ENCODE data around the gene YPEL4.
"Not testable (repeated sequence)": the region's sequence is repeated elsewhere in the genome, so short reads cannot be mapped to it uniquely, and the experiment has no call there.

The YPEL4 gene

DNA sequence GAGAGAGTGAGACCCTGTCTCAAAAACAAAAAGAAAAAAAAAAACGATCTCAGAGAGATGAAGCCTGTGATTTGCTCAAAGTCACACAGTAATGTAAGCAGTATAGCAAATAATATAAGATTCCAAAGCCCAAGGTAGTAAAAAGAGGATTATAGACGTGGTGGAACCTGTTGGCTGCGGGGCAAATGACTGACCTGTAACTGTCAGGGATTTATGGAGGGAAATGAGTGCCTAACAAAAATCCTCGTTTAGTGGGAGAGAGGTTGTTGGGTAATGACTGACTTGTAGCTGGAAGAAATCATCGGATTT is 7.1 kb upstream of the YPEL4 start:
- H2AK5ac ChIP-seq (ENCODE audit: low read length, severe bottlenecking): no peak overlapping the region
- H2BK15ac ChIP-seq (ENCODE audit: low read depth, poor library complexity, severe bottlenecking): no peak overlapping the region
- H3K79me1 ChIP-seq (replicated peaks; ENCODE audit: low read length, poor library complexity, severe bottlenecking): peaks cover 23% of the 10 kb centered on the region
- peak overlapping the region; percentile 85 for H3K27ac ChIP-seq (ENCODE audit: low read length, poor library complexity, severe bottlenecking)
- H3K4me1 ChIP-seq (ENCODE audit: control insufficient read depth, insufficient read depth, low read depth, low read length): peaks cover 3% of the 10 kb centered on the region
- 32% methylated on average over 4 of the region's 5 CpGs for WGBS
- no peak overlapping the region for H3K18ac ChIP-seq (ENCODE audit: low read depth in 1 of 2, low read length in 2 of 2)
- H4K91ac ChIP-seq (ENCODE audit: low read length): no peak overlapping the region
- no peaks in the 10 kb centered on the region for H3K27me3 ChIP-seq (ENCODE audit: control insufficient read depth in 1 of 2, insufficient read depth in 1 of 2, low read length in 2 of 2)
- peak overlapping the region; percentile 89 for H3K9ac ChIP-seq (ENCODE audit: low read length)
- no peak overlapping the region for H2BK120ac ChIP-seq (ENCODE audit: low read depth, low read length)
- peak overlapping the region in 1 of 2 experiments; percentile 91 for H3K4me3 ChIP-seq (ENCODE audit: insufficient read depth in 1 of 2, low read depth in 1 of 2, low read length in 2 of 2)
- H3K14ac ChIP-seq (ENCODE audit: low read length in 2 of 2): no peak overlapping the region
- H3K36me3 ChIP-seq (ENCODE audit: control insufficient read depth in 1 of 2, insufficient read depth in 2 of 2, low read depth in 1 of 2, low read length in 2 of 2): peaks cover 23 to 27% of the 10 kb centered on the region in 2 experiments
- H2AFZ ChIP-seq (ENCODE audit: low read depth, low read length): no peak overlapping the region
- H2BK5ac ChIP-seq (ENCODE audit: low read depth, low read length, poor library complexity, severe bottlenecking): no peak overlapping the region
- no peak overlapping the region for H3K4ac ChIP-seq (ENCODE audit: low read depth in 1 of 2, low read length in 2 of 2)
- H3K23ac ChIP-seq (ENCODE audit: low read length in 2 of 2): no peak overlapping the region
- H3K4me2 ChIP-seq (ENCODE audit: low read length, poor library complexity, severe bottlenecking): peak overlapping the region; percentile 62
- H4K8ac ChIP-seq (ENCODE audit: low read length): no peak overlapping the region
- no peak for DNase-seq
- H3K9me3 ChIP-seq (ENCODE audit: control insufficient read depth, low read length): no peaks in the 10 kb centered on the region
- H2BK12ac ChIP-seq (ENCODE audit: low read length in 2 of 2): no peak overlapping the region

DNA sequence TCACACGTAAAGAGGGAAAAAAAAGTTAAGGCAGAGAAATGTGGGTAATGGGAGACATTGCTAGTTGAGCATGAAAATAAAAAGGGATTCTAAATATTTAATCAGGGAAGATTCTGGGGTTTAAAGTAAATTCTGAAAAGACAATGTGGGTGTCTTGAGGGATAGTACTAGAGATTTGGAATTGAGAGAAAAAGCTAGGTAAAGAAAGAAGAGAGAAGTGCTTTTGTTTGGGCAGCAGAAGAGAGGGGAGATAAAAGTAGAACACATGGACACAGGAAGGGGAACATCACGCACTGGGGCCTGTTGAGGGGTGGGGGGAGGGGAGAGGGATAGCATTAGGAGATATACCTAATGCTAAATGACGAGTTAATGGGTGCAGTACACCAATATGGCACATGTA is 3.5 kb upstream of the YPEL4 start:
- Histone ChIP-seq H3K27ac (ENCODE audit: low read length, poor library complexity, severe bottlenecking) (no peak overlapping the region), H3K27me3 (ENCODE audit: control insufficient read depth in 1 of 2, insufficient read depth in 1 of 2, low read length in 2 of 2) (peaks cover 0 to 7% of the 10 kb centered on the region in 2 experiments), H3K4ac (ENCODE audit: low read depth in 1 of 2, low read length in 2 of 2) (no peak overlapping the region), H3K79me1 (replicated peaks; ENCODE audit: low read length, poor library complexity, severe bottlenecking) (peaks cover 2% of the 10 kb centered on the region), H2BK15ac (ENCODE audit: low read depth, poor library complexity, severe bottlenecking) (no peak overlapping the region), H4K91ac (ENCODE audit: low read length) (no peak overlapping the region), H4K8ac (ENCODE audit: low read length) (no peak overlapping the region), H3K4me1 (ENCODE audit: control insufficient read depth, insufficient read depth, low read depth, low read length) (peaks cover 15% of the 10 kb centered on the region), H3K4me2 (ENCODE audit: low read length, poor library complexity, severe bottlenecking) (no peak overlapping the region), H2AFZ (ENCODE audit: low read depth, low read length) (no peak overlapping the region), H3K9ac (ENCODE audit: low read length) (peak overlapping the region; percentile 80), H2AK5ac (ENCODE audit: low read length, severe bottlenecking) (no peak overlapping the region), H3K9me3 (ENCODE audit: control insufficient read depth, low read length) (no peaks in the 10 kb centered on the region), H3K23ac (ENCODE audit: low read length in 2 of 2) (no peak overlapping the region), H3K36me3 (ENCODE audit: control insufficient read depth in 1 of 2, insufficient read depth in 2 of 2, low read depth in 1 of 2, low read length in 2 of 2) (no peaks in the 10 kb centered on the region), H3K4me3 (ENCODE audit: insufficient read depth in 1 of 2, low read depth in 1 of 2, low read length in 2 of 2) (peak overlapping the region in 1 of 2 experiments; percentile 47), H3K14ac (ENCODE audit: low read length in 2 of 2) (no peak overlapping the region), H2BK120ac (ENCODE audit: low read depth, low read length) (no peak overlapping the region), H3K18ac (ENCODE audit: low read depth in 1 of 2, low read length in 2 of 2) (no peak overlapping the region), H2BK5ac (ENCODE audit: low read depth, low read length, poor library complexity, severe bottlenecking) (no peak overlapping the region), H2BK12ac (ENCODE audit: low read length in 2 of 2) (no peak overlapping the region)
- no peak for DNase-seq
- 33% methylated on average over 2 of the region's 3 CpGs for WGBS

DNA sequence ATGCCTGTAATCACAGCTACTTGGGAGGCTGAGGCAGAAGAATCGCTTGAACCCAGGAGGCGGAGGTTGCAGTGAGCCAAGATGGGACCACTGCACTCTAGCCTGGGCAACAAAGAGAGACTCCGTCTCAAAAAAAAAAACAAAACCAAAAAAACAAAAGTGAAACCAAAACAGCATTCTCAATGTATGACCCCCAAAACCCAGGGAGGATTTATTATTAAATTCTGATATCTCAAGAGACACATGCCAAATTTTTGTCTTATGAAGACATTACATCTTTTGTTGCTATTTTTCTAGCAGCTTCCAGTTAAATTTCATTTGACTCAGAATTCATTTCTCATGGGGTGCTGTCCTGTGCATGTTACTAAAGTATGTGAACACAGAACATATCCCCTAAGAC is 3.0 kb upstream of the YPEL4 start:
- Histone ChIP-seq H3K4me3 (ENCODE audit: insufficient read depth in 1 of 2, low read depth in 1 of 2, low read length in 2 of 2) (peak overlapping the region in 1 of 2 experiments; percentile 47), H2BK5ac (ENCODE audit: low read depth, low read length, poor library complexity, severe bottlenecking) (no peak overlapping the region), H2BK15ac (ENCODE audit: low read depth, poor library complexity, severe bottlenecking) (no peak overlapping the region), H3K18ac (ENCODE audit: low read depth in 1 of 2, low read length in 2 of 2) (no peak overlapping the region), H3K79me1 (replicated peaks; ENCODE audit: low read length, poor library complexity, severe bottlenecking) (no peaks in the 10 kb centered on the region), H3K9me3 (ENCODE audit: control insufficient read depth, low read length) (no peaks in the 10 kb centered on the region), H3K9ac (ENCODE audit: low read length) (peak overlapping the region; percentile 80), H4K8ac (ENCODE audit: low read length) (no peak overlapping the region), H2AK5ac (ENCODE audit: low read length, severe bottlenecking) (no peak overlapping the region), H2BK12ac (ENCODE audit: low read length in 2 of 2) (no peak overlapping the region), H3K36me3 (ENCODE audit: control insufficient read depth in 1 of 2, insufficient read depth in 2 of 2, low read depth in 1 of 2, low read length in 2 of 2) (no peaks in the 10 kb centered on the region), H3K27me3 (ENCODE audit: control insufficient read depth in 1 of 2, insufficient read depth in 1 of 2, low read length in 2 of 2) (peaks cover 4 to 12% of the 10 kb centered on the region in 2 experiments), H3K27ac (ENCODE audit: low read length, poor library complexity, severe bottlenecking) (no peak overlapping the region), H2BK120ac (ENCODE audit: low read depth, low read length) (no peak overlapping the region), H2AFZ (ENCODE audit: low read depth, low read length) (no peak overlapping the region), H3K4ac (ENCODE audit: low read depth in 1 of 2, low read length in 2 of 2) (no peak overlapping the region), H4K91ac (ENCODE audit: low read length) (no peak overlapping the region), H3K4me2 (ENCODE audit: low read length, poor library complexity, severe bottlenecking) (no peak overlapping the region), H3K14ac (ENCODE audit: low read length in 2 of 2) (no peak overlapping the region), H3K4me1 (ENCODE audit: control insufficient read depth, insufficient read depth, low read depth, low read length) (peaks cover 20% of the 10 kb centered on the region), H3K23ac (ENCODE audit: low read length in 2 of 2) (no peak overlapping the region)
- WGBS: 83% methylated on average over 2 of the region's 3 CpGs
- no peak for DNase-seq

DNA sequence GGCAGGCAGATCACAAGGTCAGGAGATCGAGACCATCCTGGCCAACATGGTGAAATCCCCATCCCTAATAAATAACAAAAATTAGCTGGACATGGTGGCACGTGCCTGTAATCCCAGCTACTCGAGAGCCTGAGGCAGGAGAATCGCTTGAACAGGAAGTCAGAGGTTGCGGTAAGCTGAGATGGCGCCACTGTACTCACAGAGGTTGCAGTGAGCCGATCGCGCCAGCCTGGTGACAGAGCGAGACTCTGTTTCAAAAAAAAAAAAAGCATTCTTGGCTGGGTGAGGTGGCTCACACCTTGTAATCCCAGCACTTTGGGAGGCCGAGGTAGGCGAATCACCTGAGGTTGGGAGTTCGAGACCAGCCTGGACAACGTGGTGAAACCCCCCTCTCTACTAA is 2.5 kb upstream of the YPEL4 start:
- H3K23ac ChIP-seq (ENCODE audit: low read length in 2 of 2); H3K36me3 ChIP-seq (ENCODE audit: control insufficient read depth in 1 of 2, insufficient read depth in 2 of 2, low read depth in 1 of 2, low read length in 2 of 2); H2BK120ac ChIP-seq (ENCODE audit: low read depth, low read length); H4K8ac ChIP-seq (ENCODE audit: low read length); H3K9me3 ChIP-seq (ENCODE audit: control insufficient read depth, low read length); DNase-seq; H3K27ac ChIP-seq (ENCODE audit: low read length, poor library complexity, severe bottlenecking); H3K4me2 ChIP-seq (ENCODE audit: low read length, poor library complexity, severe bottlenecking); H3K14ac ChIP-seq (ENCODE audit: low read length in 2 of 2); H2BK12ac ChIP-seq (ENCODE audit: low read length in 2 of 2); H2BK5ac ChIP-seq (ENCODE audit: low read depth, low read length, poor library complexity, severe bottlenecking); H2AK5ac ChIP-seq (ENCODE audit: low read length, severe bottlenecking); H4K91ac ChIP-seq (ENCODE audit: low read length); H2AFZ ChIP-seq (ENCODE audit: low read depth, low read length); H3K9ac ChIP-seq (ENCODE audit: low read length); H3K18ac ChIP-seq (ENCODE audit: low read depth in 1 of 2, low read length in 2 of 2); H3K4ac ChIP-seq (ENCODE audit: low read depth in 1 of 2, low read length in 2 of 2); H3K79me1 ChIP-seq (replicated peaks; ENCODE audit: low read length, poor library complexity, severe bottlenecking); H2BK15ac ChIP-seq (ENCODE audit: low read depth, poor library complexity, severe bottlenecking): not testable (repeated sequence)
- peak overlapping the region in 1 of 2 experiments; percentile 47 for H3K4me3 ChIP-seq (ENCODE audit: insufficient read depth in 1 of 2, low read depth in 1 of 2, low read length in 2 of 2)
- H3K27me3 ChIP-seq (ENCODE audit: control insufficient read depth in 1 of 2, insufficient read depth in 1 of 2, low read length in 2 of 2): peaks cover 8 to 16% of the 10 kb centered on the region in 2 experiments
- H3K4me1 ChIP-seq (ENCODE audit: control insufficient read depth, insufficient read depth, low read depth, low read length): peaks cover 24% of the 10 kb centered on the region
- 89% methylated on average over 14 of the region's 14 CpGs for whole genome bisulfite sequencing

Data from mesenchymal stem cell (in vitro differentiated cells and primary cell).